Endothelial cell of umbilical vein (primary cell): Measurements from ENCODE around the gene LARGE1. TPM values are rescaled to one million over a fixed set of nuclear protein-coding genes. Genes with fewer than 3 reads are reported as not detected.

ENCODE experiments used
- BruUV-seq: library from RNA; stranded (reverse); fragments of 400-500 nt; replicated peaks from 2 replicates; lab custom pipeline; 2021; lab: Mats Ljungman, UMichigan
- CTCF ChIA-PET: fragments of 300-600, 350-600 bp; sonication (Branson Sonifier 250); formaldehyde crosslinking; loops from one replicate; lab custom pipeline; 2021; ENCODE audit warnings: antibody characterized with exemption, inconsistent platforms; lab: Charles Lee
- POLR2A ChIA-PET: fragments of 300-600, 350-600 bp; sonication (Branson Sonifier 250); formaldehyde crosslinking; loops from one replicate; lab custom pipeline; 2021; ENCODE audit warnings: antibody characterized with exemption, inconsistent platforms; lab: Charles Lee
- DNase-seq: peaks from one replicate; pipeline ENCODE4 v3.0.0-alpha.2; 2011; ENCODE audit warnings: low read depth, low spot score
- FAIRE-seq: peaks from 2 replicates; lab custom pipeline; 2011; peaks lifted over from hg19 to GRCh38; lab: Jason Lieb, UNC
- H2AFZ ChIP-seq: 2 replicates; pipeline ENCODE4 v1.6.0; 2012; ENCODE audit warnings: low read depth, low read length, control low read depth, inconsistent platforms
- H3K27ac ChIP-seq: 2 replicates; pipeline ENCODE4 v1.5.1; 2011; ENCODE audit warnings: low read depth, mild to moderate bottlenecking, control low read depth, low read length, moderate library complexity; ENCODE audit not compliant: insufficient read depth
- H3K27me3 ChIP-seq, 2 experiments: 2 replicates each; pipeline versions ENCODE4 v1.6.0 to v1.6.1; 2011; ENCODE audit warnings: low read length in 2 of 2, mixed read lengths in 1 of 2; ENCODE audit not compliant: control insufficient read depth in 2 of 2, insufficient read depth in 2 of 2
- H3K36me3 ChIP-seq, 2 experiments: 2 replicates in 1 of 2; 3 replicates in 1 of 2; pipeline ENCODE4 v1.5.1; 2011; ENCODE audit warnings: low read length in 2 of 2, mild to moderate bottlenecking in 1 of 2, moderate library complexity in 1 of 2; ENCODE audit not compliant: control insufficient read depth in 2 of 2, insufficient read depth in 2 of 2; ENCODE audit errors: extremely low read depth in 1 of 2
- H3K4me1 ChIP-seq: 3 replicates; pipeline ENCODE4 v1.5.1; 2011; ENCODE audit warnings: mild to moderate bottlenecking, low read length; ENCODE audit not compliant: control insufficient read depth, insufficient read depth; ENCODE audit errors: extremely low read depth
- H3K4me2 ChIP-seq: 2 replicates; pipeline ENCODE4 v1.6.1; 2011; ENCODE audit warnings: low read length, control low read depth, mixed read lengths; ENCODE audit not compliant: insufficient read depth
- H3K4me3 ChIP-seq, 3 experiments: fragments of 200-600 bp in 1 of 3; sonication (generic), shearing (Covaris generic) in 1 of 3; replicated peaks in 1 of 3; 2 replicates each; pipeline ENCODE4 v1.5.1; 2011 to 2016; ENCODE audit warnings: control low read depth in 3 of 3, low read length in 3 of 3, mild to moderate bottlenecking in 2 of 3, inconsistent platforms in 1 of 3, low read depth in 1 of 3, moderate library complexity in 1 of 3; ENCODE audit not compliant: insufficient read depth in 1 of 3
- H3K79me2 ChIP-seq: 2 replicates; pipeline ENCODE4 v1.6.0; 2012; ENCODE audit warnings: low read length, inconsistent platforms; ENCODE audit not compliant: control insufficient read depth, insufficient read depth
- H3K9ac ChIP-seq: replicated peaks from 2 replicates; pipeline ENCODE3; 2011; ENCODE audit warnings: low read length, control low read depth; ENCODE audit not compliant: insufficient read depth; ENCODE audit errors: extremely low read depth
- H3K9me1 ChIP-seq: replicated peaks from 3 replicates; pipeline ENCODE4 v1.6.0; 2011; ENCODE audit warnings: mild to moderate bottlenecking, low read length; ENCODE audit not compliant: control insufficient read depth, insufficient read depth; ENCODE audit errors: extremely low read depth
- H3K9me3 ChIP-seq: replicated peaks from 2 replicates; pipeline ENCODE4 v1.5.1; 2012; ENCODE audit warnings: low read length, inconsistent platforms; ENCODE audit not compliant: control insufficient read depth, insufficient read depth
- H4K20me1 ChIP-seq: replicated peaks from 2 replicates; pipeline ENCODE3; 2011; ENCODE audit warnings: mild to moderate bottlenecking, low read length; ENCODE audit not compliant: control insufficient read depth, insufficient read depth; ENCODE audit errors: extremely low read depth
- CTCF ChIP-seq, 2 donors: IDR thresholded peaks; 1 replicate in 1 of 2; 2 replicates in 1 of 2; pipeline ENCODE4 v1.5.1; 2011; ENCODE audit warnings: low read length in 2 of 2, mild to moderate bottlenecking in 2 of 2, moderate library complexity in 2 of 2, control low read depth in 1 of 2, inconsistent platforms in 1 of 2, low read depth in 1 of 2; ENCODE audit not compliant: insufficient read depth in 1 of 2; ENCODE audit errors: extremely low read depth in 1 of 2
- EZH2 ChIP-seq: IDR thresholded peaks from 2 replicates; pipeline ENCODE4 v1.6.1; 2012; ENCODE audit warnings: borderline replicate concordance, low read depth, mild to moderate bottlenecking, moderate library complexity, low read length, inconsistent platforms; ENCODE audit not compliant: severe bottlenecking
- FOS ChIP-seq: IDR thresholded peaks from 2 replicates; pipeline ENCODE4 v1.6.1; 2011; ENCODE audit warnings: mild to moderate bottlenecking, low read length, moderate library complexity, borderline replicate concordance; ENCODE audit not compliant: insufficient read depth
- GATA2 ChIP-seq: IDR thresholded peaks from 2 replicates; pipeline ENCODE4 v1.7.0; 2011; ENCODE audit warnings: low read depth, mild to moderate bottlenecking, moderate library complexity, mixed read lengths, low read length; ENCODE audit not compliant: insufficient read length, insufficient read depth
- JUN ChIP-seq: IDR thresholded peaks from 2 replicates; pipeline ENCODE4 v1.6.1; 2011; ENCODE audit warnings: borderline replicate concordance, low read depth; ENCODE audit not compliant: insufficient read length, insufficient read depth
- MAX ChIP-seq: IDR thresholded peaks from 2 replicates; pipeline ENCODE4 v1.6.1; 2011; ENCODE audit not compliant: insufficient read depth, insufficient read length
- MYC ChIP-seq: IDR thresholded peaks from one replicate; pipeline ENCODE4 v1.6.1; 2011; ENCODE audit warnings: mild to moderate bottlenecking, low read depth, low read length
- POLR2A ChIP-seq: IDR thresholded peaks from 2 replicates; pipeline ENCODE4 v1.6.1; 2012; ENCODE audit warnings: low read depth, mild to moderate bottlenecking, control low read depth, low read length
- POLR2AphosphoS5 ChIP-seq: IDR thresholded peaks from 2 replicates; pipeline ENCODE4 v1.6.1; 2012; ENCODE audit warnings: low read depth, mild to moderate bottlenecking, control low read depth, low read length, moderate library complexity; ENCODE audit not compliant: insufficient read depth
- dilution Hi-C: fragments of 300-500 bp; cut with MboI; formaldehyde crosslinking; loops from one replicate; pipeline ENCODE4 v1.15.0; 2019; ENCODE audit warnings: low sequenced_read_pairs; ENCODE audit not compliant: extremely low pct_ligation_motif_present
- intact Hi-C: fragments of 100-400 bp; cut with micrococcal nuclease; formaldehyde crosslinking; loops from one replicate; pipeline ENCODE4 v1.10.0; 2022
- polyA plus RNA-seq, 4 experiments: library from polyadenylated mRNA; depleted of rRNA in 3 of 4; stranded (reverse) in 3 of 4; unstranded in 1 of 4; fragments of >200 nt; gene quantifications; 2 replicates each; pipeline versions ENCODE4 v1.2.1 to v1.2.3, GENCODE V29; 2011 to 2012; ENCODE audit warnings: missing spikeins in 1 of 4
- total RNA-seq: library from RNA; stranded (reverse); gene quantifications from 2 replicates; pipeline ENCODE4 v1.2.3, GENCODE V29; 2021

LARGE1 gene
- total and polyA plus RNA-seq, 2 donors (not counting 3 experiments of a cell fraction or from before 2014, with no cell fraction given) = 0.95 to 4.4 TPM

GRCh38 chr22:33898121-33898520 is 22.2 kb downstream of the LARGE1 start:
- H3K9me1 ChIP-seq = no peaks in the 10 kb centered on the region
- DNase-seq (no peak), FAIRE-seq (no peak)
- no peak overlapping the region for H3K27ac ChIP-seq
- H3K79me2 ChIP-seq = no peaks in the 10 kb centered on the region
- no peaks in the 10 kb centered on the region for H4K20me1 ChIP-seq
- no peaks in the 10 kb centered on the region for H3K4me1 ChIP-seq
- CTCF ChIA-PET = no interaction called here
- H3K36me3 ChIP-seq = no peaks in the 10 kb centered on the region
- POLR2A ChIA-PET = no interaction called here
- H3K9ac ChIP-seq = no peak overlapping the region
- no TSS peak for BruUV-seq
- no peak overlapping the region for H3K4me2 ChIP-seq
- H3K4me3 ChIP-seq = no peak overlapping the region
- intact Hi-C loops (no loop called here), dilution Hi-C loops (no loop called here)
- no peak for TF ChIP-seq FOS
- H3K9me3 ChIP-seq = no peaks in the 10 kb centered on the region
- no peak overlapping the region for H2AFZ ChIP-seq
- no peaks in the 10 kb centered on the region for H3K27me3 ChIP-seq

GRCh38 chr22:33897448-33897835 is 22.8 kb downstream of the LARGE1 start:
- POLR2A ChIA-PET = no interaction called here

More at GRCh38 chr22:33897448-33897835, 22.8 kb downstream of the LARGE1 start:
- CTCF ChIA-PET = no interaction called here
- no TSS peak for BruUV-seq
- no peaks in the 10 kb centered on the region for H3K4me1 ChIP-seq
- DNase-seq = no peak
- H3K9ac ChIP-seq = no peak overlapping the region
- H2AFZ ChIP-seq = no peak overlapping the region
- H3K4me3 ChIP-seq = no peak overlapping the region
- H3K36me3 ChIP-seq = no peaks in the 10 kb centered on the region
- H3K4me2 ChIP-seq = no peak overlapping the region
- H3K27ac ChIP-seq = no peak overlapping the region
- no peaks in the 10 kb centered on the region for H3K27me3 ChIP-seq
- H3K79me2 ChIP-seq = no peaks in the 10 kb centered on the region
- dilution Hi-C loops (no loop called here), intact Hi-C loops (no loop called here)
- no peaks in the 10 kb centered on the region for H4K20me1 ChIP-seq
- TF ChIP-seq POLR2AphosphoS5 (no peak), JUN (no peak), GATA2 (no peak), FOS (no peak), EZH2 (no peak), MAX (no peak), MYC (no peak), CTCF (IDR thresholded peaks at IDR 0.05; ENCODE audit: extremely low read depth in 1 of 2, insufficient read depth in 1 of 2, low read depth in 1 of 2, low read length in 2 of 2) (no peak), POLR2A (no peak)
- H3K9me3 ChIP-seq = no peaks in the 10 kb centered on the region
- no peaks in the 10 kb centered on the region for H3K9me1 ChIP-seq
- no peak for FAIRE-seq
